Cardiac fibroblast (primary cell): ENCODE data around the gene TMEM108.
A peak's percentile ranks its signal among the peaks of the same experiment; 100 is the strongest.

Source experiments
- DNase-seq, 2 donors: peaks; one replicate each; pipeline versions ENCODE4 v3.0.0 to v3.0.0-alpha.2; 2010; ENCODE audit warnings: low read depth in 2 of 2
- H3K4me3 ChIP-seq, 2 donors: replicated peaks in 1 of 2; 1 replicate in 1 of 2; 2 replicates in 1 of 2; pipeline ENCODE4 v1.5.1; 2011; ENCODE audit warnings: low read depth in 2 of 2, low read length in 2 of 2, mild to moderate bottlenecking in 2 of 2, moderate library complexity in 1 of 2
- TF ChIP-seq, protein P1 (sequence below): IDR thresholded peaks from one replicate; pipeline ENCODE4 v1.5.1; 2011; ENCODE audit warnings: low read depth, mild to moderate bottlenecking, low read length, inconsistent platforms

Gene TMEM108

GRCh38 chr3:133374708-133375402 is 336.7 kb downstream of the TMEM108 start:
- DNase-seq = peak; percentile 7 to 57
- TF ChIP-seq, protein P1, sequence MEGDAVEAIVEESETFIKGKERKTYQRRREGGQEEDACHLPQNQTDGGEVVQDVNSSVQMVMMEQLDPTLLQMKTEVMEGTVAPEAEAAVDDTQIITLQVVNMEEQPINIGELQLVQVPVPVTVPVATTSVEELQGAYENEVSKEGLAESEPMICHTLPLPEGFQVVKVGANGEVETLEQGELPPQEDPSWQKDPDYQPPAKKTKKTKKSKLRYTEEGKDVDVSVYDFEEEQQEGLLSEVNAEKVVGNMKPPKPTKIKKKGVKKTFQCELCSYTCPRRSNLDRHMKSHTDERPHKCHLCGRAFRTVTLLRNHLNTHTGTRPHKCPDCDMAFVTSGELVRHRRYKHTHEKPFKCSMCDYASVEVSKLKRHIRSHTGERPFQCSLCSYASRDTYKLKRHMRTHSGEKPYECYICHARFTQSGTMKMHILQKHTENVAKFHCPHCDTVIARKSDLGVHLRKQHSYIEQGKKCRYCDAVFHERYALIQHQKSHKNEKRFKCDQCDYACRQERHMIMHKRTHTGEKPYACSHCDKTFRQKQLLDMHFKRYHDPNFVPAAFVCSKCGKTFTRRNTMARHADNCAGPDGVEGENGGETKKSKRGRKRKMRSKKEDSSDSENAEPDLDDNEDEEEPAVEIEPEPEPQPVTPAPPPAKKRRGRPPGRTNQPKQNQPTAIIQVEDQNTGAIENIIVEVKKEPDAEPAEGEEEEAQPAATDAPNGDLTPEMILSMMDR = no peak
- H3K4me3 ChIP-seq = no peak overlapping the region

GRCh38 chr3:133375403-133375745 is 337.2 kb downstream of the TMEM108 start:
- no peak overlapping the region for H3K4me3 ChIP-seq
- TF ChIP-seq, protein P1 = no peak
- no peak for DNase-seq

DNA sequence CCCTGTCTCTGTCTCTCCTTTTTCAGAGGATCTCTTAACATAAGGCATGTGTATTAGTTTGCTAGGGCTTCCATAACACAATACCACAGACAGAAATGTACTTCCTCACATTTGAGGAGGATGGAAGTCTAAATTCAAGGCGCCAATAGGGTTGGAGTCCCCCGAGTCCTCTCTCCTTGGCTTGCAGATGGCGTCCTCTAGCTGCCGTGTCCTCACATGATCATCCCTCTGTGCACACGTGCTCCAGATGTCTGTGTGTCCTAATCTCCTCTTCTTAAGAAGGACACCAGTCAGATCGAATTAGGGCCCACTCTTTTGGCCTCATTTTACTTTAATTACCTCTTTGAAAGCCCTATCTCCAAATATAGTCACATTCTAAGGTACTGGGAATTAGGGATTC is 338.6 kb downstream of the TMEM108 start:
- DNase-seq = peak in 1 of 2 donors; percentile 25

DNA sequence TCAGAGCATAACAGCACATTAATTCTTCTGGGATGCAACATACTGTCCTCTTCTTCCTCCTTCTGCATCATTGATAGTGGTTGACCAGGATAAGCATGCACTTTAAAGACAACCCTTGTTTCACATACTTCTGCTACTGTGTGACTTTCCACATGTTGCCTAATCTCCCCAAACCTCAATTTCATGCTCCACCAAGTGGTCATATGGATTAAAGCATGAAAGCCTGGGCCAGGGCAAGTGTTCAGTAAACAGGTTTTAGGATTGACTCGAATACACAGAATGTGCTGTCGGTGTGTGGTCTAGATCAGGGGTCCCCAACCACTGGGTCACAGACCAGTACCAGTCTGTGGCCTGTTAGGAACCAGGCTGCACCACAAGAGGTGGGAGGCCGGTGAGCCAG is 339.2 kb downstream of the TMEM108 start:
- DNase-seq = peak; percentile 64 to 76
- TF ChIP-seq, protein P1 = peak; percentile 63
- no peak overlapping the region for H3K4me3 ChIP-seq

More for the DNA sequence above, 338.6 kb downstream of the TMEM108 start:
- TF ChIP-seq, protein P1 = peak; percentile 26
- no peak overlapping the region for H3K4me3 ChIP-seq

DNA sequence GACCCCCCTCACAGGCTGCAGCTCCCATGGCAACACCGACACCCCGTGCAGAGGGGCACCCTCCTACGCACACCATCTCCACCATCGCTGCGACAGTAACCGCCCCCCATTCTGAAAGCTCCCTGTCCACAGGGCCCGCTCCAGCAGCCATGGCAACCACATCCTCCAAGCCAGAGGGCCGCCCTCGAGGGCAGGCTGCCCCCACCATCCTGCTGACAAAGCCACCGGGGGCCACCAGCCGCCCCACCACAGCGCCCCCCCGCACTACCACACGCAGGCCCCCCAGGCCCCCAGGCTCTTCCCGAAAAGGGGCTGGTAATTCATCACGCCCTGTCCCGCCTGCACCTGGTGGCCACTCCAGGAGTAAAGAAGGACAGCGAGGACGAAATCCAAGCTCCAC is 341.7 kb downstream of the TMEM108 start:
- H3K4me3 ChIP-seq = no peak overlapping the region
- TF ChIP-seq, protein P1 = no peak

DNA sequence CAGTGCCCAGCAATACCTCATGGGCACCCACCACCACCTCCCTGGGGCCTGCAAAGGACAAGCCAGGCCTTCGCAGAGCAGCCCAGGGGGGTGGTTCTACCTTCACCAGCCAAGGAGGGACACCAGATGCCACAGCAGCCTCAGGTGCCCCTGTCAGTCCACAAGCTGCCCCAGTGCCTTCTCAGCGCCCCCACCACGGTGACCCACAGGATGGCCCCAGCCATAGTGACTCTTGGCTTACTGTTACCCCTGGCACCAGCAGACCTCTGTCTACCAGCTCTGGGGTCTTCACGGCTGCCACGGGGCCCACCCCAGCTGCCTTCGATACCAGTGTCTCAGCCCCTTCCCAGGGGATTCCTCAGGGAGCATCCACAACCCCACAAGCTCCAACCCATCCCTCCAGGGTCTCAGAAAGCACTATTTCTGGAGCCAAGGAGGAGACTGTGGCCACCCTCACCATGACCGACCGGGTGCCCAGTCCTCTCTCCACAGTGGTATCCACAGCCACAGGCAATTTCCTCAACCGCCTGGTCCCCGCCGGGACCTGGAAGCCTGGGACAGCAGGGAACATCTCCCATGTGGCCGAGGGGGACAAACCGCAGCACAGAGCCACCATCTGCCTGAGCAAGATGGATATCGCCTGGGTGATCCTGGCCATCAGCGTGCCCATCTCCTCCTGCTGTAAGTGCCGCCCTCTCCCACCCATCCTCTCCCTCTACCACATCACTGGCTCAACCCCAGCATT is 342.5 kb downstream of the TMEM108 start:
- TF ChIP-seq, protein P1 = no peak
- no peak for DNase-seq
- no peak overlapping the region for H3K4me3 ChIP-seq

More for the DNA sequence above, 341.7 kb downstream of the TMEM108 start:
- no peak for DNase-seq
